PC-9 (cell line): ENCODE results near the gene NUDC.
"Not testable (repeated sequence)": the region's sequence is repeated elsewhere in the genome, so short reads cannot be mapped to it uniquely, and the experiment has no call there.

Source experiments
- CTCF ChIP-seq: fragments of 200-600 bp; sonication (generic); conservative IDR thresholded peaks from 2 replicates; pipeline ENCODE4 v1.6.1; 2017; ENCODE audit warnings: mixed run types, antibody characterized with exemption, mild to moderate bottlenecking, moderate library complexity
- EZH2 ChIP-seq: fragments of 200-600 bp; sonication (generic); IDR thresholded peaks from 2 replicates; pipeline ENCODE4 v1.8.0; 2017; ENCODE audit warnings: antibody characterized with exemption, low read depth

DNA sequence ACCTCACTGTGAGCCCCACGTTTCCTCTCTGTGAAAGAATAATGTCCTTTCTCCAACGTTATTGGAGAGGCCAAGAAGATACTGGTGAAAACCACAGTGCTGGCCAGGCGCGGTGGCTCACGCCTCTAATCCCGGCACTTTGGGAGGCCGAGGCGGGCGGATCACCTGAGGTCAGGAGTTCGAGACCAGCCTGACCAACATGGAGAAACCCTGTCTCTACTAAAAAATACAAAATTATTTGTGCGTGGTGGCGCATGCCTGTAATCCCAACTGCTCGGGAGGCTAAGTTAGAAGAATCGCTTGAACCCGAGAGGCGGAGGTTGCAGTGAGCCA is 27.1 kb downstream of the NUDC start:
- TF ChIP-seq CTCF, EZH2: not testable (repeated sequence)
